Measurements from ENCODE around the gene KAZN. TPM values are rescaled to one million over a fixed set of nuclear protein-coding genes. Genes with fewer than 3 reads are reported as not detected.

Gene KAZN
- total RNA-seq, 1 experiment from 2014 or later, result 2.4 TPM

DNA sequence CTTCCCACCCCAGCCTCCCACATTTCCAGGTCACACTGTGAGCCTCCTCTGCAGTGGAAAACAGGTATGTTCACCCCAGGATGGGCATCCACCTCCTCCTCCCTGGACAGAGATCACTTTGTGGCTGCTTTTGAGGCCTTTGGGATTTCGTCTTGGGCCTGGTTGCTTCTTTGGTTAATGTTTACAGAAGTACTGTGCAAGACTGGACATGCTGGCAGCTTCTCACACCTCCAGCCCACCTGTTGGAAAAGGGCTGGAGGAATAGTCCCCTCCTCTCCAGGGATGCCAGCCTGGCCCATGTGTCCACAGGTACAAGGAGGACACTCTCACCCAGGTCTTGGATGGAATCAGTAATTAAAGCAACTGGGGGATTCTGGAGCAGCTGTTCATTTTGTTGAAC, 56.1 kb downstream of the KAZN start:
- Histone ChIP-seq H3K9me3 (no peaks in the 10 kb centered on the region), H3K4me3 (ENCODE audit: low read depth, low read length) (no peak overlapping the region), H3K4me1 (no peaks in the 10 kb centered on the region), H3K36me3 (ENCODE audit: control insufficient read depth, insufficient read depth, low read length) (no peaks in the 10 kb centered on the region), H3K27me3 (replicated peaks; ENCODE audit: control insufficient read depth, insufficient read depth, low read length) (no peaks in the 10 kb centered on the region)
- Mint-ChIP-seq H3K36me3 (ENCODE audit: insufficient read depth, unreplicated experiment) (no peaks in the 10 kb centered on the region), H3K27me3 (ENCODE audit: insufficient read depth, unreplicated experiment) (peaks cover 2% of the 10 kb centered on the region), H3K9me3 (ENCODE audit: unreplicated experiment) (no peaks in the 10 kb centered on the region), H3K4me3 (ENCODE audit: unreplicated experiment) (no peak overlapping the region), H3K27ac (ENCODE audit: unreplicated experiment) (no peak overlapping the region), H3K4me1 (ENCODE audit: low read depth, unreplicated experiment) (no peaks in the 10 kb centered on the region)
- intact Hi-C loops (cut with micrococcal nuclease; ENCODE audit: unreplicated experiment), result no loop called here
- CTCF ChIA-PET, result no interaction called here
- no peak for DNase-seq
- no TSS peak for BruUV-seq (replicated peaks)
- POLR2A ChIA-PET, result no interaction called here
- no peak for TF ChIP-seq CTCF (IDR thresholded peaks at IDR 0.05; ENCODE audit: insufficient read depth in 1 of 2, low read depth in 1 of 2, low read length in 1 of 2, severe bottlenecking in 1 of 2, unreplicated experiment in 1 of 2)

GRCh38 chr1:14655385-14655784, 56.9 kb downstream of the KAZN start:
- no peaks in the 10 kb centered on the region for H3K9me3 ChIP-seq
- BruUV-seq (replicated peaks), result no TSS peak
- POLR2A ChIA-PET, result no interaction called here
- intact Hi-C loops (cut with micrococcal nuclease; ENCODE audit: unreplicated experiment), result no loop called here
- DNase-seq, result no peak
- CTCF ChIA-PET, result no interaction called here
- no peaks in the 10 kb centered on the region for H3K36me3 ChIP-seq (ENCODE audit: control insufficient read depth, insufficient read depth, low read length)
- Mint-ChIP-seq H3K9me3 (ENCODE audit: unreplicated experiment) (no peaks in the 10 kb centered on the region), H3K27me3 (ENCODE audit: insufficient read depth, unreplicated experiment) (peaks cover 3% of the 10 kb centered on the region), H3K36me3 (ENCODE audit: insufficient read depth, unreplicated experiment) (no peaks in the 10 kb centered on the region), H3K27ac (ENCODE audit: unreplicated experiment) (no peak overlapping the region), H3K4me1 (ENCODE audit: low read depth, unreplicated experiment) (no peaks in the 10 kb centered on the region), H3K4me3 (ENCODE audit: unreplicated experiment) (no peak overlapping the region)
- TF ChIP-seq CTCF (IDR thresholded peaks at IDR 0.05; ENCODE audit: insufficient read depth in 1 of 2, low read depth in 1 of 2, low read length in 1 of 2, severe bottlenecking in 1 of 2, unreplicated experiment in 1 of 2), result no peak
- no peak overlapping the region for H3K4me3 ChIP-seq (ENCODE audit: low read depth, low read length)
- H3K27me3 ChIP-seq (replicated peaks; ENCODE audit: control insufficient read depth, insufficient read depth, low read length), result no peaks in the 10 kb centered on the region
- H3K4me1 ChIP-seq, result no peaks in the 10 kb centered on the region

DNA sequence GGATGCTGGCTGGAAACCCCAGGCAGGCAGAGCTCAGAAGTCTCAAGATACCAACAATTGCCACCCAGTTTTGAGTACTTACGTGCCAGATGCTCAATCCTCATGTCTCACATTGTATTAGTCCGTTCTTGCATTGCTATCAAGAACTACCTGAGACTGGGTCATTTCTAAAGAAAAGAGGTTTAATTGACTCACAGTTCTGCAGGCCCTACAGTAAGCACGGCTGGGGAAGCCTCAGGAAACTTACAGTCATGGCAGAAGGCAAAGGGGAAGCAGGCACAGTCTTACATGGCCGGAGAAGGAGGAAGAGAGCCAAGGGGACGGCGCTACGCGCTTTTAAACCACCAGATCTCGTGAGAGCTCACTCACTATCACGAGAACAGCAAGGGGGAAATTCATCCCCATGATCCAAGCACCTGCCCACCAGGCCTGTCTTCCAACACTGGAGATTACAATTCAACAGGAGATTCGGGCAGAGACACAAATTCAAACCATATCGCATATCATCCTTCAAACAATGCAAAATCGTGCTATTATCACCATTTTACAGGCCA, 58.0 kb downstream of the KAZN start:
- peaks cover 9% of the 10 kb centered on the region for H3K27me3 Mint-ChIP-seq (ENCODE audit: insufficient read depth, unreplicated experiment)
- no peaks in the 10 kb centered on the region for H3K36me3 Mint-ChIP-seq (ENCODE audit: insufficient read depth, unreplicated experiment)
- CTCF ChIA-PET, result no interaction called here
- H3K27ac Mint-ChIP-seq (ENCODE audit: unreplicated experiment), result no peak overlapping the region
- no peak for DNase-seq
- POLR2A ChIA-PET, result no interaction called here
- Histone ChIP-seq H3K4me1 (no peaks in the 10 kb centered on the region), H3K9me3 (no peaks in the 10 kb centered on the region), H3K4me3 (ENCODE audit: low read depth, low read length) (no peak overlapping the region), H3K36me3 (ENCODE audit: control insufficient read depth, insufficient read depth, low read length) (no peaks in the 10 kb centered on the region), H3K27me3 (replicated peaks; ENCODE audit: control insufficient read depth, insufficient read depth, low read length) (no peaks in the 10 kb centered on the region)
- no peak for TF ChIP-seq CTCF (IDR thresholded peaks at IDR 0.05; ENCODE audit: insufficient read depth in 1 of 2, low read depth in 1 of 2, low read length in 1 of 2, severe bottlenecking in 1 of 2, unreplicated experiment in 1 of 2)
- H3K9me3 Mint-ChIP-seq (ENCODE audit: unreplicated experiment), result no peaks in the 10 kb centered on the region
- intact Hi-C loops (cut with micrococcal nuclease; ENCODE audit: unreplicated experiment), result no loop called here
- BruUV-seq (replicated peaks), result no TSS peak
- H3K4me3 Mint-ChIP-seq (ENCODE audit: unreplicated experiment), result no peak overlapping the region
- no peaks in the 10 kb centered on the region for H3K4me1 Mint-ChIP-seq (ENCODE audit: low read depth, unreplicated experiment)

Data from Caco-2 (cell line).